ENCODE data around the gene TRPM7. TPM values are rescaled to one million over a fixed set of nuclear protein-coding genes. Genes with fewer than 3 reads are reported as not detected.

TRPM7 gene
- polyA plus RNA-seq, 1 donor (not counting 4 experiments of a cell fraction or from before 2014, with no cell fraction given), result 25.4 TPM

DNA sequence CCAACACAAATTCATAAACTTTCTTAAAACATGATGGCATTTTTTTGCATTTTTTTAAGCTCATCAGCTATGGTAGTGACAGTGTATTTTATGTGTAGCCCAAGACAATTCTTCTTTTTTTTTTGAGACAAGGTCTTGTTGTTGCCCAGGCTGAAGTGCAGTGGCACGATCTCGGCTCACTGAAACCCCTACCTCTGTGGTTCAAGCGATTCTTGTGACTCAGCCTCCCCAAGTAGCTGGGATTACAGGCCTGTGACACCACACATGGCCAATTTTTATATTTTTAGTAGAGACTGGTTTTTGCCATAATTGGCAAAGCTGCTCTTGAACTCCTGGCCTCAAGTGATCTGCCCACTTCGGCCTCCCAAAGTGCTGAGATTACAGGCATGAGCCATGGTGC, 122.8 kb downstream of the TRPM7 start:
- Histone ChIP-seq H3K27me3 (ENCODE audit: control insufficient read depth, extremely low read depth, insufficient read depth, low read length) (no peaks in the 10 kb centered on the region), H3K9ac (ENCODE audit: control insufficient read depth, extremely low read depth, insufficient read depth, low read length) (no peak overlapping the region), H3K36me3 (ENCODE audit: control insufficient read depth in 2 of 2, extremely low read depth in 1 of 2, insufficient read depth in 2 of 2, low read length in 2 of 2) (peaks cover 9 to 10% of the 10 kb centered on the region in 2 experiments), H2AFZ (ENCODE audit: control insufficient read depth, low read length) (no peak overlapping the region), H3K9me1 (ENCODE audit: control insufficient read depth, extremely low read depth, insufficient read depth, low read length) (no peaks in the 10 kb centered on the region), H4K20me1 (ENCODE audit: control insufficient read depth, extremely low read depth, insufficient read depth, low read length) (no peaks in the 10 kb centered on the region), H3K27ac (ENCODE audit: control insufficient read depth, insufficient read depth, low read length) (no peak overlapping the region), H3K79me2 (ENCODE audit: control insufficient read depth, insufficient read depth, low read length) (no peaks in the 10 kb centered on the region), H3K4me3 (ENCODE audit: control insufficient read depth in 2 of 3, extremely low read depth in 1 of 3, insufficient read depth in 2 of 3, low read depth in 1 of 3, low read length in 3 of 3) (no peak overlapping the region), H3K9me3 (ENCODE audit: control insufficient read depth, low read depth, low read length) (no peaks in the 10 kb centered on the region), H3K4me1 (ENCODE audit: control insufficient read depth, extremely low read depth, insufficient read depth, low read length) (peaks cover 10% of the 10 kb centered on the region), H3K4me2 (ENCODE audit: control insufficient read depth, extremely low read depth, insufficient read depth, low read depth, low read length) (no peak overlapping the region)
- no peak for DNase-seq (ENCODE audit: low read depth, low spot score)
- dilution Hi-C loops (cut with MboI; ENCODE audit: extremely low pct_ligation_motif_present, low sequenced_read_pairs), result no loop called here
- no peak for FAIRE-seq
- TF ChIP-seq, protein P1, sequence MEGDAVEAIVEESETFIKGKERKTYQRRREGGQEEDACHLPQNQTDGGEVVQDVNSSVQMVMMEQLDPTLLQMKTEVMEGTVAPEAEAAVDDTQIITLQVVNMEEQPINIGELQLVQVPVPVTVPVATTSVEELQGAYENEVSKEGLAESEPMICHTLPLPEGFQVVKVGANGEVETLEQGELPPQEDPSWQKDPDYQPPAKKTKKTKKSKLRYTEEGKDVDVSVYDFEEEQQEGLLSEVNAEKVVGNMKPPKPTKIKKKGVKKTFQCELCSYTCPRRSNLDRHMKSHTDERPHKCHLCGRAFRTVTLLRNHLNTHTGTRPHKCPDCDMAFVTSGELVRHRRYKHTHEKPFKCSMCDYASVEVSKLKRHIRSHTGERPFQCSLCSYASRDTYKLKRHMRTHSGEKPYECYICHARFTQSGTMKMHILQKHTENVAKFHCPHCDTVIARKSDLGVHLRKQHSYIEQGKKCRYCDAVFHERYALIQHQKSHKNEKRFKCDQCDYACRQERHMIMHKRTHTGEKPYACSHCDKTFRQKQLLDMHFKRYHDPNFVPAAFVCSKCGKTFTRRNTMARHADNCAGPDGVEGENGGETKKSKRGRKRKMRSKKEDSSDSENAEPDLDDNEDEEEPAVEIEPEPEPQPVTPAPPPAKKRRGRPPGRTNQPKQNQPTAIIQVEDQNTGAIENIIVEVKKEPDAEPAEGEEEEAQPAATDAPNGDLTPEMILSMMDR (optimal IDR thresholded peaks at IDR 0.05 in 1 of 3, IDR thresholded peaks at IDR 0.05 in 1 of 3, conservative IDR thresholded peaks at IDR 0.05 in 1 of 3; ENCODE audit: extremely low read depth in 1 of 3, insufficient read depth in 2 of 3, low read length in 3 of 3), result no peak
- TF ChIP-seq EZH2 (IDR thresholded peaks at IDR 0.05; ENCODE audit: low read length), result no peak

DNA sequence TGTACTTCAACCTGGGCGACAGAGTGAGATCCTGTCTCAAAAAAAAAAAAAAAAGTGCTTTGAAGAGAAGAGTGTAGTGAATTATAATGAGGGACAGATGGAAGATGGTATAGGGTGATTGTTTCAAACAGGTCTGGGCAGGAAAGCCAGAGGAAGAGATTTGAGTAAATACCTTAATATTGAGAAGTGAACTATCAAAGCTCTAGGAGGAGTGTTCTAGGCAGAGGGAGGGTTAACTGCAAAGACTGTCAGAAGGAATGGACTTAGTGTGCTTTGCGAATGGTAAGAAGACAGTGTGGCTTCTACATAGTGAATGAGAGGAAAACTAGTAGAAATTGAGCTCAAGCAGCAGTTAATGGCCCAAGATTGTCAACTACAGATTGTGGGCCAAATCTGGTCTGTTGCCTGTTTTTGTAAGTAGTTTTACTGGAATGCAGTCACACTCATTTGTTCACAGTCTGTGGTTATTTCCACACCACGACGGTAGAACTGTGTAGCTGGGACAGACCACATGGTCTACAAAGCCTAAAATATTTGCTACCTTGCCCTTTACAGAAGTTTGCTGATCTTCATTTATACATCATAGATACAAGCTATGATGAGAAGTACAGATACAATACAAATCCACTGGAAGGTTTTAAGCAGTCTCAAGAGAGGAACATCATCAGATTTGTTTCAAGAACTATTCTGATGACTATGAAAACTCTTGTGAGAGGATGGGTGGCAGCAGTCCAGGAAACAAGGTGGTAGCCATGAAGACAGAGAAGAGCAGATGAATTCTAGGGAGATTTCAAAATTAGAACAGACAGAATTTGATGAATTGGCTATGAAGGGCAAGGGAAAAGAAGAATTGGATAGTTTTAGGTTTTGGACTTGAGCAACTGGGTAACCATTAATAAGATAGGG, 123.6 kb downstream of the TRPM7 start:
- DNase-seq (ENCODE audit: low read depth, low spot score) (no peak), FAIRE-seq (peak; percentile 36)
- Histone ChIP-seq H3K4me3 (ENCODE audit: control insufficient read depth in 2 of 3, extremely low read depth in 1 of 3, insufficient read depth in 2 of 3, low read depth in 1 of 3, low read length in 3 of 3) (no peak overlapping the region), H3K9me1 (ENCODE audit: control insufficient read depth, extremely low read depth, insufficient read depth, low read length) (no peaks in the 10 kb centered on the region), H3K9me3 (ENCODE audit: control insufficient read depth, low read depth, low read length) (no peaks in the 10 kb centered on the region), H3K4me1 (ENCODE audit: control insufficient read depth, extremely low read depth, insufficient read depth, low read length) (peaks cover 10% of the 10 kb centered on the region), H3K4me2 (ENCODE audit: control insufficient read depth, extremely low read depth, insufficient read depth, low read depth, low read length) (no peak overlapping the region), H3K27me3 (ENCODE audit: control insufficient read depth, extremely low read depth, insufficient read depth, low read length) (no peaks in the 10 kb centered on the region), H3K79me2 (ENCODE audit: control insufficient read depth, insufficient read depth, low read length) (no peaks in the 10 kb centered on the region), H3K27ac (ENCODE audit: control insufficient read depth, insufficient read depth, low read length) (no peak overlapping the region), H3K9ac (ENCODE audit: control insufficient read depth, extremely low read depth, insufficient read depth, low read length) (no peak overlapping the region), H4K20me1 (ENCODE audit: control insufficient read depth, extremely low read depth, insufficient read depth, low read length) (no peaks in the 10 kb centered on the region), H3K36me3 (ENCODE audit: control insufficient read depth in 2 of 2, extremely low read depth in 1 of 2, insufficient read depth in 2 of 2, low read length in 2 of 2) (peaks cover 8 to 9% of the 10 kb centered on the region in 2 experiments), H2AFZ (ENCODE audit: control insufficient read depth, low read length) (no peak overlapping the region)
- dilution Hi-C loops (cut with MboI; ENCODE audit: extremely low pct_ligation_motif_present, low sequenced_read_pairs), result no loop called here
- TF ChIP-seq EZH2 (IDR thresholded peaks at IDR 0.05; ENCODE audit: low read length), result no peak
- TF ChIP-seq, protein P1 (optimal IDR thresholded peaks at IDR 0.05 in 1 of 3, IDR thresholded peaks at IDR 0.05 in 1 of 3, conservative IDR thresholded peaks at IDR 0.05 in 1 of 3; ENCODE audit: extremely low read depth in 1 of 3, insufficient read depth in 2 of 3, low read length in 3 of 3), result no peak

Measured in keratinocyte (primary cell).